ENCODE measurements around the gene PARD3.
"Not testable (repeated sequence)": the region's sequence is repeated elsewhere in the genome, so short reads cannot be mapped to it uniquely, and the experiment has no call there.

PARD3 gene

DNA sequence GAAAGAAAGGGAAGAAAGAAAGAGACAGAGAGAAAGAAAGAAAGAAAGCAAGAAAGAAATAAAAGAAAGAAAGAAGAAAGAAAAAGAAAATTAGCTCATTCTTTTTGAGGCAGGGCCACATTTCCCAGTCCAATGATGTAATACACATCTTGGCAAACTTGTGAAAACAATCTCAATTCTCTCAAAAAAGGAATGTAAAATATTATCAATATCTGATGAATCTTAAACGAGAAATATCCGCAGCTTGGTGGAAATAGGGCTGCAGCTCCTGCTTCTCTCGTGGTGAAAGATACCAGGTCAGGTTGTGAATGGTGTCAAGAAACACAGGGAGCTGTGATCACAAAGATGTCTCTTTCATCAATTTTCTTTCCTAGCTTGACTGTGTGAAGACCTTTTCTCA is 741.0 kb downstream of the PARD3 start:
- DNase-seq (ENCODE audit: low read depth), result no peak

DNA sequence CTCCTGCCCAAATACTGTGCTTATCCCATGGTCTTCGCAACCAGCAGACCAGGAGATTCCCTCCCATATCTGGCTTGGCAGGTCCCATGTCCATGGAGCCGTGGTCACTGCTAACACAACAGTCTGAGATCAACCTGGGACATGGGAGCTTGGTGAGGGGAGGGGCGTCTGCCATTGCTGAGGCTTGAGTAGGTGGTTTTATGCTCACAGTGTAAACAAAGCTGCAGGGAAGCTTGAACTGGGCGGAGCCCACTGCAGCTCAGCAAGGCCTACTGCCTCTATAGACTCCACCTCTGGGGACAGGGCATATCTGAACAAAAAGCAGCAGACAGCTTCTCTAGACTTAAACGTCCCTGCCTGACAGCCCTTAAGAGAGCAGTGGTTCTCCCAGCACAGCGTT is 747.4 kb downstream of the PARD3 start:
- DNase-seq (ENCODE audit: low read depth), result not testable (repeated sequence)

DNA sequence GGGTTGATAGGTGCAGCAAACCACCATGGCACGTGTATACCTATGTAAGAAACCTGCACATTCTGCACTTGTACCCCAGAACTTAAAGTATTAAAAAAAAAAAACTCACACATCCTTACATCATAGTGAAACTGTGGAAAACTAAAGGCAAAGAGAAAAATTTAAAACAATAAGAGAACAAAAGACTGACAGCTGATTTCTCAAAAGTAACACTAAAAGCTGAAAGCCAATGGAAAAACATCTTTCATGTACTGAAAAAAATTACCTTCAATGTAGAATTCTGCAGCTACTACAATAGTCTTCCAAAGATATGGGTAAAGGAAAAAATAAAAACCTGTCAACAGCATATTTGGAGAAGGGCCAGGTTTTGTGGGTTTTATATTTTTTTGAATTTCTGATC is 751.5 kb downstream of the PARD3 start:
- DNase-seq (ENCODE audit: low read depth), result no peak

DNA sequence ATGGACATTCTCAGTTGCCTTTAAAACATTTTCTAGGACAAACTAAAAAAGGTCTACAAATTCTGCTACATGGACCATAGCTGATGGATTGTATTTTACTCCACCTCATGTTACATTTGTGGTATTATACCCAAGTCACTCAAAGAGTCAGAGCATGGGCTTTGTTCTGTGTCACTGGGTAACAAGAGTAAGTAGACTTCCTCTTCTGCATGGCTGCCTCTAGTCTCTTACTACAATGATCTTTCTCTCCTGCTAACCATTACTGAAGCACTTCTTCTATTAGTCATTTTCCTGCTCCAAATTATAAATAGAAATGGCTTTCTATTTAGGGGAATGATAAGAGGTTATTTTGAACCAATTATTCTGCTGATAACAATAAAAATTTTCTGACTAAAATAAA is 753.3 kb downstream of the PARD3 start:
- no peak for DNase-seq (ENCODE audit: low read depth)

Measured in amniotic epithelial cell (primary cell).